Activated T-cell treated with anti-CD3 and anti-CD28 coated beads for 24 hours (primary cell): Measurements from ENCODE around the gene C11orf98.
"Not testable (repeated sequence)": the region's sequence is repeated elsewhere in the genome, so short reads cannot be mapped to it uniquely, and the experiment has no call there.

Source experiments
- DNase-seq: peaks from one replicate; pipeline ENCODE4 v3.0.0-alpha.2; 2020; ENCODE audit warnings: low read depth

The C11orf98 gene

GRCh38 chr11:62682518-62682917, 17.5 kb upstream of the C11orf98 start:
- DNase-seq, result no peak

GRCh38 chr11:62680825-62681240, 15.8 kb upstream of the C11orf98 start:
- peak; percentile 23 for DNase-seq

- peak; percentile 85 for DNase-seq
These were observed 14.0 kb upstream of the C11orf98 start, which contains the start of gene UBXN1 for GRCh38 chr11:62678770-62679696. UBXN1 (minus strand) TSS chr11:62679073; CDS start chr11:62678923, 150 bp downstream.

- no peak for DNase-seq
These were observed 13.4 kb upstream of the C11orf98 start for GRCh38 chr11:62678433-62678769.

GRCh38 chr11:62677714-62678113, 12.7 kb upstream of the C11orf98 start:
- DNase-seq, result no peak

- DNase-seq, result no peak
These were observed 12.1 kb upstream of the C11orf98 start for GRCh38 chr11:62677156-62677555.

GRCh38 chr11:62676698-62677097, 11.7 kb upstream of the C11orf98 start:
- no peak for DNase-seq

GRCh38 chr11:62675415-62675814, 10.4 kb upstream of the C11orf98 start:
- not testable (repeated sequence) for DNase-seq

GRCh38 chr11:62673196-62673525, 8.2 kb upstream of the C11orf98 start:
- no peak for DNase-seq

GRCh38 chr11:62671608-62672389, 6.8 kb upstream of the C11orf98 start, which contains the start of the genes LBHD1 and UQCC3:
LBHD1 (minus strand) TSS chr11:62672267; CDS start chr11:62670031, 2,236 bp downstream.
UQCC3 (plus strand) TSS chr11:62671673; CDS start chr11:62671746, 73 bp downstream.
- peak; percentile 84 for DNase-seq

GRCh38 chr11:62671236-62671607, 6.2 kb upstream of the C11orf98 start:
- DNase-seq, result no peak

GRCh38 chr11:62669420-62670161, 4.6 kb upstream of the C11orf98 start:
- no peak for DNase-seq

GRCh38 chr11:62667460-62667859, 2.5 kb upstream of the C11orf98 start:
- no peak for DNase-seq

- DNase-seq, result no peak
These were observed 1.4 kb upstream of the C11orf98 start for GRCh38 chr11:62666259-62666926.

- DNase-seq, result peak; percentile 61
These were observed 719 bp upstream of the C11orf98 start for GRCh38 chr11:62665599-62666258.

GRCh38 chr11:62664405-62665074, 470 bp downstream of the C11orf98 start:
- peak; percentile 44 for DNase-seq

GRCh38 chr11:62656796-62657429, 8.1 kb downstream of the C11orf98 start:
- DNase-seq, result no peak

- DNase-seq, result no peak
These were observed 10.7 kb downstream of the C11orf98 start for GRCh38 chr11:62654297-62654696.

GRCh38 chr11:62652161-62653006, 12.6 kb downstream of the C11orf98 start:
- no peak for DNase-seq
